Esophagus muscularis mucosa (tissue), 4 donors: ENCODE data around the gene SLC40A1. TPM values are rescaled to one million over a fixed set of nuclear protein-coding genes. Genes with fewer than 3 reads are reported as not detected.

Experiments
- DNase-seq: peaks from one replicate; pipeline ENCODE4 v3.0.0-alpha.2; 2017; ENCODE audit errors: extremely low spot score
- H3K27ac ChIP-seq, 4 donors: fragments of 200-600 bp; sonication (generic); replicated peaks in 1 of 4; 1 replicate in 3 of 4; 2 replicates in 1 of 4; pipeline ENCODE4 v1.5.1; 2016 to 2019; ENCODE audit warnings: mild to moderate bottlenecking in 1 of 4
- H3K27me3 ChIP-seq, 4 donors: fragments of 200-600 bp; sonication (generic); one replicate each; pipeline versions ENCODE4 v1.5.1 to v1.6.0; 2016 to 2019
- H3K36me3 ChIP-seq, 4 donors: fragments of 200-600 bp; sonication (generic); one replicate each; pipeline ENCODE4 v1.5.1; 2016 to 2019
- H3K4me1 ChIP-seq, 4 donors: fragments of 200-600 bp; sonication (generic); one replicate each; pipeline ENCODE4 v1.5.1; 2016 to 2019
- H3K4me3 ChIP-seq, 4 donors: fragments of 200-600 bp; sonication (generic); 1 replicate in 2 of 4; 2 replicates in 2 of 4; pipeline ENCODE4 v1.5.1; 2016 to 2019; ENCODE audit warnings: mild to moderate bottlenecking in 4 of 4, moderate library complexity in 1 of 4
- H3K9me3 ChIP-seq, 4 donors: fragments of 200-600 bp; sonication (generic); 1 replicate in 3 of 4; 2 replicates in 1 of 4; pipeline ENCODE4 v1.5.1; 2016 to 2019
- EP300 ChIP-seq: sonication (generic); formaldehyde crosslinking; IDR thresholded peaks from one replicate; pipeline ENCODE4 v1.6.1; 2017; ENCODE audit warnings: antibody characterized with exemption
- POLR2A ChIP-seq: fragments of 450-650 bp; IDR thresholded peaks from one replicate; pipeline ENCODE4 v1.6.1; 2017; ENCODE audit warnings: antibody characterized with exemption, moderate library complexity, mild to moderate bottlenecking, low read depth
- POLR2AphosphoS5 ChIP-seq, 2 donors: sonication (generic); formaldehyde crosslinking; IDR thresholded peaks; one replicate each; pipeline ENCODE4 v1.6.1; 2017; ENCODE audit warnings: antibody characterized with exemption in 2 of 2
- WGBS: methylation state at CpG from one replicate; pipeline ENCODE4 v1.1.5; 2018; 5-methylcytosine and 5-hydroxymethylcytosine counted together
- intact Hi-C: fragments of 100-400 bp; cut with DNase I; formaldehyde crosslinking; loops from one replicate; pipeline ENCODE4 v1.15.1; 2023
- total RNA-seq, 4 donors: library from RNA; depleted of rRNA; stranded (reverse); fragments of >200 nt; gene quantifications; one replicate each; pipeline versions ENCODE4 v1.1.0 to v1.2.1, GENCODE V29; 2016
- TF ChIP-seq, protein P1 (sequence below), 3 experiments: fragments of 200-600 bp in 2 of 3; fragments of 450-650 bp in 1 of 3; sonication (generic) in 2 of 3; IDR thresholded peaks; one replicate each; pipeline ENCODE4 v1.5.1; 2017 to 2019; ENCODE audit warnings: antibody characterized with exemption in 3 of 3, mild to moderate bottlenecking in 2 of 3, moderate library complexity in 1 of 3

The SLC40A1 gene
- total RNA-seq, 4 donors from 2014 or later = 35.3 to 80.9 (median 40.8) TPM

DNA sequence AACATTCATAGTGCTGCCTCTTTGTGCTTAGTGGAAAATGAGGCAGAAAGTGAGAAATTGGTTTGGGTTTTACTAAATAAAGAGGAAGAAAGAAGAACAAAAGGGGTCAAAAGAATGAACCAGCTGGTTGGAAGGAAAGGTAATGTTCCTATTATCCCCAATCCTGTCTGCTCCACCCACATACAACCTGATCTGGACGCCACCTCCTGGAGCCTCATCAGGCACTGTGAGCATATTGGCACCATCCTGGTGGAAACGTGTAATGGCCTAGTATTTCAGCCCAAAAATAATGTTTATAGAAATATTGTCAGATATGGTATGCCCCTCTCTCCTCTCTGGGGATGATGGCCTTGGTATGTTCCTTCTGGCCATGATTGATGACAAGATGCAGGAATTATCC is 45.0 kb upstream of the SLC40A1 start:
- H3K27ac ChIP-seq = no peak overlapping the region
- 89% methylated on average over 2 of the region's 2 CpGs for WGBS
- no peaks in the 10 kb centered on the region for H3K9me3 ChIP-seq
- TF ChIP-seq POLR2A (no peak), POLR2AphosphoS5 (IDR thresholded peaks at IDR 0.05) (no peak), EP300 (no peak)
- TF ChIP-seq, protein P1, sequence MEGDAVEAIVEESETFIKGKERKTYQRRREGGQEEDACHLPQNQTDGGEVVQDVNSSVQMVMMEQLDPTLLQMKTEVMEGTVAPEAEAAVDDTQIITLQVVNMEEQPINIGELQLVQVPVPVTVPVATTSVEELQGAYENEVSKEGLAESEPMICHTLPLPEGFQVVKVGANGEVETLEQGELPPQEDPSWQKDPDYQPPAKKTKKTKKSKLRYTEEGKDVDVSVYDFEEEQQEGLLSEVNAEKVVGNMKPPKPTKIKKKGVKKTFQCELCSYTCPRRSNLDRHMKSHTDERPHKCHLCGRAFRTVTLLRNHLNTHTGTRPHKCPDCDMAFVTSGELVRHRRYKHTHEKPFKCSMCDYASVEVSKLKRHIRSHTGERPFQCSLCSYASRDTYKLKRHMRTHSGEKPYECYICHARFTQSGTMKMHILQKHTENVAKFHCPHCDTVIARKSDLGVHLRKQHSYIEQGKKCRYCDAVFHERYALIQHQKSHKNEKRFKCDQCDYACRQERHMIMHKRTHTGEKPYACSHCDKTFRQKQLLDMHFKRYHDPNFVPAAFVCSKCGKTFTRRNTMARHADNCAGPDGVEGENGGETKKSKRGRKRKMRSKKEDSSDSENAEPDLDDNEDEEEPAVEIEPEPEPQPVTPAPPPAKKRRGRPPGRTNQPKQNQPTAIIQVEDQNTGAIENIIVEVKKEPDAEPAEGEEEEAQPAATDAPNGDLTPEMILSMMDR (IDR thresholded peaks at IDR 0.05) = no peak
- H3K27me3 ChIP-seq = no peaks in the 10 kb centered on the region
- H3K4me1 ChIP-seq = no peaks in the 10 kb centered on the region
- no peak for DNase-seq
- H3K4me3 ChIP-seq = no peak overlapping the region
- intact Hi-C loops = no loop called here
- H3K36me3 ChIP-seq = no peaks in the 10 kb centered on the region

DNA sequence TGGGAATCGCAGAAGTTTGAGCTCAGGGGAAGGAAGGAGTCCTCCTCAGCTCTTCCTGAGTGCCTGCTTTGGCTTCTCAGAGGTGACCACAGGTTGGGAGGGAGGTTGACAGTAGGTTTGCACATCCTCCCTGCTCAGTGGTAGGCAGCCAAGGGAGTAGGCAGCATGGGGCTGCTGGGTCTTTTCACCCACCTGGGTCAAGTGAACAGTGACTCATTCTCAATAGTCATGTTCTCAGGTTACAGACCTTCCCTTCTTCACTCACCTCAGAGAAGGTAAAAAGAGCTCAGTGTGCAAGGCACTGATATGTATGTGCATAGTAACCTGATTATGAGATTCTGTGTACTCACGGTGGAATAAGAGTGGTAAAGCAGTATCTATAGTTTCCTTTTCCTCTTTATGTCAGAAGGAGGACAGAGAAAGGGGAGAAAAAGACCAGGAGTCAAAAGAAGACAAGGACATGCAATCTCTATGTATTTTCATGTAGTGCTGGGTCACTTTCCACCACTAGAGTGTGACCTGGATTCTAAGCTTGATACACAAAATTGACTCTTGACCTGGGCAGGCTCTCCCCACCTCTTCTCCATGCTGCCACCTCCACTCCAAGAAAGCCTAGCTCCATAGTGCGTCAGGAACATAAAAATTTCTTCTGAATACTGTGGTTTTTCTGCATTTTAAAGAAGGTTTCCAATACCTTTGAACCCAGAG is 44.2 kb upstream of the SLC40A1 start:
- Histone ChIP-seq H3K9me3 (no peaks in the 10 kb centered on the region), H3K27ac (no peak overlapping the region), H3K36me3 (no peaks in the 10 kb centered on the region), H3K4me1 (no peaks in the 10 kb centered on the region), H3K4me3 (no peak overlapping the region), H3K27me3 (no peaks in the 10 kb centered on the region)
- DNase-seq = peak; percentile 86
- intact Hi-C loops = no loop called here
- WGBS = 88% methylated on average over 3 of the region's 3 CpGs
- TF ChIP-seq, protein P1 (IDR thresholded peaks at IDR 0.05) = no peak
- TF ChIP-seq EP300 (no peak), POLR2AphosphoS5 (IDR thresholded peaks at IDR 0.05) (no peak), POLR2A (no peak)

DNA sequence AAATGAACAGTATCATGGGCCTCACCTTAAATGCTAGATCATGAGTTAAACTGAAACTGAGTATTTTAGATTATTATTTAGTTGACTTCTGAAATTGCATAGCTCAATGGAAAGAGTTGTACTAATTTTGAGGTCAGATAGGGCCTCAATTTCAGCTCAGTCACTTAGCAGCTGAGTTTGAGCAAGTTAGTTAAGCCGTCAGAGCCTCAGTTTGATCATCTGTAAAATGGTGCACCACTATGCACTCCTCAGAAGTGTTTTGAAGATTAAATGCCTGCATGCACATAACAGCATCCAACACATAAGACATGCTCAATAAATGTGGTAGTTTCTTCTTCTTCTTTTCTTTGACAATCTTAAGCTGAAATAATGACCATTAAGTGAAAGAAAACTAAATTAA is 42.5 kb upstream of the SLC40A1 start:
- no peaks in the 10 kb centered on the region for H3K36me3 ChIP-seq
- no peak for DNase-seq
- no peak for TF ChIP-seq EP300
- no peak for TF ChIP-seq POLR2A
- no peak for TF ChIP-seq POLR2AphosphoS5 (IDR thresholded peaks at IDR 0.05)
- TF ChIP-seq, protein P1 (IDR thresholded peaks at IDR 0.05) = no peak
- WGBS = 96% methylated on average over 1 of the region's 1 CpG
- H3K27ac ChIP-seq = no peak overlapping the region
- H3K9me3 ChIP-seq = no peaks in the 10 kb centered on the region
- H3K4me1 ChIP-seq = no peaks in the 10 kb centered on the region
- H3K4me3 ChIP-seq = no peak overlapping the region
- intact Hi-C loops = no loop called here
- H3K27me3 ChIP-seq = no peaks in the 10 kb centered on the region

DNA sequence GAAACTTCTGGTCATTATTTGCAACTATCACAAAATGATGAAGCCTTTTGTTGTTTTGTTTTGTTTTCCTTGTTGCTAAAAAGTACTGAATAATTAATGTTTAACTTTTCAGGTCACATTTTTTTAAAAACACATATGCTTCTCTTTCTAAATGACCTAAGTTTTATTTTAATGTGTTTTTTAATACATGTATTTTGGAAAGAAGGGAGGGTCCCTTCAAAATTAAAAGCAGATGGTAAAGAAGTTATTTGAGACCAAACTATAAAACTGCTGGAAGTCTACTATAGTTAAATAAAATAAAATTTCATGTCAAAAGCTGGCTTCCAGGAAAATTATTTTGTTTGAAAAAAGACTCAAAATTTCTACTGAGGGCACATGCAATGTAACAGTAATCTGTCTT is 41.2 kb upstream of the SLC40A1 start:
- intact Hi-C loops = no loop called here
- TF ChIP-seq, protein P1 (IDR thresholded peaks at IDR 0.05) = no peak
- TF ChIP-seq POLR2AphosphoS5 (IDR thresholded peaks at IDR 0.05) = no peak
- no peak for TF ChIP-seq EP300
- TF ChIP-seq POLR2A = no peak

DNA sequence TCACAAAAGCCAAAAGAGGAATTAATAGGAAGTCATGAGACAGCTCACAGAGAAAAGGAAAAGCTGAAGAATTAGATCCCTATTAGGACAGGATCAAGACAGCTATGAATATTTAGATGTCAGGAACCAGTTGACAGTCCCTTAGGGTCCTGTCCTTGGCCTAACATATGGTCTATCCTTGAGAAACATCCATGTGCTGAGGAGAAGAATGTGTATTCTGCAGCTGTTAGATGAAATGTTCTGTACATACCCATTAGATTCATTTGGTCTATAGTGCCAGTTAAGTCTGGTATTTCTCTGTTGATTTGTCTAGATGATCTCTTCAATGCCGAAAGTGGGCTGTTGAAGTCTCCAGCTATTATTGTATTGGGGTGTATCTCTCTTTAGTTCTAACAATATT is 37.6 kb upstream of the SLC40A1 start:
- no peak for DNase-seq
- 0% methylated on average over 1 of the region's 1 CpG for WGBS
- intact Hi-C loops = no loop called here
- no peak overlapping the region for H3K4me3 ChIP-seq
- no peaks in the 10 kb centered on the region for H3K27me3 ChIP-seq
- no peaks in the 10 kb centered on the region for H3K36me3 ChIP-seq
- no peaks in the 10 kb centered on the region for H3K9me3 ChIP-seq
- no peak overlapping the region for H3K27ac ChIP-seq
- peaks cover 0 to 7% (median 3%) of the 10 kb centered on the region in 4 donors for H3K4me1 ChIP-seq
- TF ChIP-seq POLR2AphosphoS5 (IDR thresholded peaks at IDR 0.05) (no peak), POLR2A (no peak), EP300 (no peak)
- TF ChIP-seq, protein P1 (IDR thresholded peaks at IDR 0.05) = no peak

More for the DNA sequence above, 41.2 kb upstream of the SLC40A1 start:
- no peaks in the 10 kb centered on the region for H3K4me1 ChIP-seq
- no peak overlapping the region for H3K27ac ChIP-seq
- no peak for DNase-seq
- no peaks in the 10 kb centered on the region for H3K9me3 ChIP-seq
- no peak overlapping the region for H3K4me3 ChIP-seq
- H3K27me3 ChIP-seq = no peaks in the 10 kb centered on the region
- H3K36me3 ChIP-seq = no peaks in the 10 kb centered on the region
